Glutamatergic neuron (in vitro differentiated cells): Measurements from ENCODE around the gene TMEM30A. TPM values are rescaled to one million over a fixed set of nuclear protein-coding genes. Genes with fewer than 3 reads are reported as not detected.

Source experiments
- DNase-seq: peaks from one replicate; pipeline ENCODE4 v3.0.0; 2022
- H3K27ac Mint-ChIP-seq: one replicate; pipeline ENCODE4 v1.8.0; 2020; ENCODE audit warnings: mild to moderate bottlenecking, mixed read lengths, inconsistent platforms; ENCODE audit not compliant: unreplicated experiment
- H3K27me3 Mint-ChIP-seq: one replicate; pipeline ENCODE4 v1.8.0; 2020; ENCODE audit warnings: mild to moderate bottlenecking, moderate library complexity, mixed read lengths, inconsistent platforms; ENCODE audit not compliant: unreplicated experiment
- H3K36me3 Mint-ChIP-seq: one replicate; pipeline ENCODE4 v1.8.0; 2020; ENCODE audit warnings: mild to moderate bottlenecking, mixed read lengths, inconsistent platforms; ENCODE audit not compliant: unreplicated experiment
- H3K4me1 Mint-ChIP-seq: one replicate; pipeline ENCODE4 v1.8.0; 2020; ENCODE audit warnings: mild to moderate bottlenecking, low read depth, mixed read lengths, inconsistent platforms; ENCODE audit not compliant: unreplicated experiment
- H3K4me3 Mint-ChIP-seq: one replicate; pipeline ENCODE4 v1.8.0; 2020; ENCODE audit warnings: mild to moderate bottlenecking, mixed read lengths, inconsistent platforms; ENCODE audit not compliant: unreplicated experiment
- H3K9me3 Mint-ChIP-seq: one replicate; pipeline ENCODE4 v1.8.0; 2020; ENCODE audit warnings: mild to moderate bottlenecking, moderate library complexity, mixed read lengths, inconsistent platforms; ENCODE audit not compliant: unreplicated experiment
- total RNA-seq: library from RNA; stranded (reverse); fragmentation: NEBNext Ultra II Directional; extraction: Animal tissue kit (Norgen Biotek cat#: 25700); gene quantifications from one replicate; pipeline ENCODE4 v1.2.1, GENCODE V29; 2021; ENCODE audit not compliant: unreplicated experiment
- TF ChIP-seq, protein P1 (sequence below): fragments of 200-600 bp; sonication (generic); IDR thresholded peaks from one replicate; pipeline ENCODE4 v1.5.0; 2021; ENCODE audit not compliant: partially characterized antibody, unreplicated experiment

The TMEM30A gene
- total RNA-seq, 1 donor from 2014 or later = 88.3 TPM

DNA sequence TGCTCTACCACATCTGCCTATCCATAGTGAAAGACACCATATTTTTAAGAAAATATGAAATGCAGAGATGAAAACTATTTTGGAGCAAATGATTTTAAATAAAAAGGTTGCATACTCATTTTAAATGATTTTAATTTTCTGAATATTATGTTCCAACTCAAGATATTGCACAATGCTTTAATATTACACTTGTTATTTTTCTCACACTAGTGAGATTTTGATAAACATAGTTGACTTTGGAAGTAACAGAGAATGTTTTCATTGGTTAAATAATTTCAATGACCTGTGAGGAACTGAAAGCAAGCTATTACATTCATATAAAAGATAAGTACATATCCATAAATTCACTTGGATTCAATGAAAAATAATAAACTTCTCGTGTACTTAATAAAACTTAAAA, 7.2 kb upstream of the TMEM30A start:
- Mint-ChIP-seq H3K36me3 (no peaks in the 10 kb centered on the region), H3K27me3 (peaks cover 1% of the 10 kb centered on the region), H3K4me3 (no peak overlapping the region), H3K4me1 (no peaks in the 10 kb centered on the region), H3K27ac (no peak overlapping the region), H3K9me3 (no peaks in the 10 kb centered on the region)
- no peak for DNase-seq
- TF ChIP-seq, protein P1, sequence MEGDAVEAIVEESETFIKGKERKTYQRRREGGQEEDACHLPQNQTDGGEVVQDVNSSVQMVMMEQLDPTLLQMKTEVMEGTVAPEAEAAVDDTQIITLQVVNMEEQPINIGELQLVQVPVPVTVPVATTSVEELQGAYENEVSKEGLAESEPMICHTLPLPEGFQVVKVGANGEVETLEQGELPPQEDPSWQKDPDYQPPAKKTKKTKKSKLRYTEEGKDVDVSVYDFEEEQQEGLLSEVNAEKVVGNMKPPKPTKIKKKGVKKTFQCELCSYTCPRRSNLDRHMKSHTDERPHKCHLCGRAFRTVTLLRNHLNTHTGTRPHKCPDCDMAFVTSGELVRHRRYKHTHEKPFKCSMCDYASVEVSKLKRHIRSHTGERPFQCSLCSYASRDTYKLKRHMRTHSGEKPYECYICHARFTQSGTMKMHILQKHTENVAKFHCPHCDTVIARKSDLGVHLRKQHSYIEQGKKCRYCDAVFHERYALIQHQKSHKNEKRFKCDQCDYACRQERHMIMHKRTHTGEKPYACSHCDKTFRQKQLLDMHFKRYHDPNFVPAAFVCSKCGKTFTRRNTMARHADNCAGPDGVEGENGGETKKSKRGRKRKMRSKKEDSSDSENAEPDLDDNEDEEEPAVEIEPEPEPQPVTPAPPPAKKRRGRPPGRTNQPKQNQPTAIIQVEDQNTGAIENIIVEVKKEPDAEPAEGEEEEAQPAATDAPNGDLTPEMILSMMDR = no peak

- Mint-ChIP-seq H3K27me3 (peaks cover 1% of the 10 kb centered on the region), H3K27ac (no peak overlapping the region), H3K36me3 (no peaks in the 10 kb centered on the region), H3K4me3 (no peak overlapping the region), H3K9me3 (no peaks in the 10 kb centered on the region), H3K4me1 (no peaks in the 10 kb centered on the region)
- no peak for DNase-seq
- TF ChIP-seq, protein P1 = no peak
Observed at GRCh38 chr6:75291331-75291730, 6.7 kb upstream of the TMEM30A start.

DNA sequence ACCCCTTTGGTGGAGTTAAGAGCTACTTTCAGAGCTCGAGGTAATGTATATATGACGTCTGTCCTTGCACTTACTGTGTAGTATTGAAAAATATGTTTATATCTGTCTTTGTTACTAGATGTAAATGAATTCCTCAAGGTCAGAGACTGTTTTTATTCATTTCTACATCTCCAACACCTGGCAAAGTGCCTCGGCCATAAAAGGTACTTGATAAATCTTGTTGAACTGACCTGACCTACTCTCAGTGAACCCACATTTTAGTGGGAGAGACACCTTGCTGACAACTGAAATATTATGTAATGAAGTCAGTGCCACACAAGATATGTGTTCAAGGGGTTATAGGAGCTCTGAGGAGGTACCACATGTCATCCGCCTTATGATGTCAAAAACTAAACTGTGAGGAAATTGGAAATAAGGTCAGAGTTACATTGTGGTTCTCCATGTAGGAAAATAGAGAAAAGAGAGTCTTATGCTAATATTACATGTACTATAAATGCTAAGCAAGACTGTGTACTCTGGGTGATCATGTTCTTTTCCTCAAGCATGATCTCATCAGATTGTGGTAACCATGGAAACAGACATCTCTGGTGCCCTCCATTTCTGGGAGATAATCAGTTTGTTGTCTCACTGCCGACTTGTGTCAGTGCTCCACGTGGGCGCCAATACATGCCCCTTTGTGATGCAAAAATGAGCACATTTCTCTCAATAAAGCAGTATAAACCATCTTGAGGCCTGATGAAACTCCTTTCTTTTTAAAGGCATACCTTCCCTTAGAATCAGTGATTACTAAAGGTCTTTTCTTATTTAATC, 5.7 kb upstream of the TMEM30A start:
- Mint-ChIP-seq H3K4me1 (no peaks in the 10 kb centered on the region), H3K9me3 (no peaks in the 10 kb centered on the region), H3K27ac (no peak overlapping the region), H3K27me3 (peaks cover 1% of the 10 kb centered on the region), H3K36me3 (no peaks in the 10 kb centered on the region), H3K4me3 (no peak overlapping the region)
- TF ChIP-seq, protein P1 = no peak
- no peak for DNase-seq

DNA sequence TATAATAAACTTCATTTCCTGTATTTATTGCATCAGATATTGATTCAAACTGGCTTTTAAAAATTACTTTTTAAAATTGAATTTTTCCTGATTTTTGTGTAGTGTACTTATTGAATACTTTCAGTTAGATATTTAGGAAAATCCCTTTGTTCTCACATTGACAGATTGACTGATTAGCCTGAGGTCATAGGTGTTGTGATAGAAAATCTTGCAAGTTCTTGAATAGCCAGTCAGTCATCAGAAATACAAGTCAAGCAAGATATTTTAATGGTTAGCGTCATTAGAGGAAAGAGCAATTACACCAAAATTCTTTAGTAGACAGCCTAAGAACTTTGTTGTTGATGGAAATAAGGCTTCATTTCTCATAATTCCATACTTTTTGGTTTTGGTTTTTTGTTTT, 3.4 kb upstream of the TMEM30A start:
- no peaks in the 10 kb centered on the region for H3K36me3 Mint-ChIP-seq
- DNase-seq = no peak
- H3K4me1 Mint-ChIP-seq = no peaks in the 10 kb centered on the region
- H3K9me3 Mint-ChIP-seq = no peaks in the 10 kb centered on the region
- H3K4me3 Mint-ChIP-seq = no peak overlapping the region
- H3K27ac Mint-ChIP-seq = no peak overlapping the region
- no peaks in the 10 kb centered on the region for H3K27me3 Mint-ChIP-seq
- TF ChIP-seq, protein P1 = no peak

GRCh38 chr6:75287424-75287823, 2.8 kb upstream of the TMEM30A start:
- Mint-ChIP-seq H3K27ac (no peak overlapping the region), H3K27me3 (no peaks in the 10 kb centered on the region), H3K4me3 (no peak overlapping the region), H3K4me1 (peaks cover 4% of the 10 kb centered on the region), H3K9me3 (no peaks in the 10 kb centered on the region), H3K36me3 (no peaks in the 10 kb centered on the region)
- DNase-seq = no peak
- TF ChIP-seq, protein P1 = no peak
